GM18508 (cell line): ENCODE measurements around the gene MDN1.
"Not testable (repeated sequence)": the region's sequence is repeated elsewhere in the genome, so short reads cannot be mapped to it uniquely, and the experiment has no call there.

Experiments
- ATAC-seq: cut with Tn5 transposase; IDR thresholded peaks from one replicate; pipeline ENCODE4 v1.9.1; 2021; ENCODE audit warnings: moderate number of reproducible peaks; ENCODE audit not compliant: insufficient read depth, unreplicated experiment

Gene MDN1

GRCh38 chr6:89775150-89775549, 44.4 kb downstream of the MDN1 start:
- ATAC-seq, result no peak

GRCh38 chr6:89769572-89769971, 50.0 kb downstream of the MDN1 start:
- no peak for ATAC-seq

GRCh38 chr6:89768324-89768723, 51.3 kb downstream of the MDN1 start:
- no peak for ATAC-seq

- no peak for ATAC-seq
These were observed 56.0 kb downstream of the MDN1 start for GRCh38 chr6:89763550-89763949.

- ATAC-seq, result no peak
These were observed 60.8 kb downstream of the MDN1 start for GRCh38 chr6:89758830-89759229.

- no peak for ATAC-seq
These were observed 69.3 kb downstream of the MDN1 start for GRCh38 chr6:89750338-89750737.

- no peak for ATAC-seq
These were observed 69.7 kb downstream of the MDN1 start for GRCh38 chr6:89749918-89750317.

GRCh38 chr6:89745716-89746115, 73.9 kb downstream of the MDN1 start:
- no peak for ATAC-seq

GRCh38 chr6:89745096-89745495, 74.5 kb downstream of the MDN1 start:
- no peak for ATAC-seq

GRCh38 chr6:89736893-89737292, 82.7 kb downstream of the MDN1 start:
- no peak for ATAC-seq

GRCh38 chr6:89734526-89734925, 85.1 kb downstream of the MDN1 start:
- ATAC-seq, result no peak

- ATAC-seq, result no peak
These were observed 87.5 kb downstream of the MDN1 start for GRCh38 chr6:89731924-89732567.

GRCh38 chr6:89731262-89731661, 88.3 kb downstream of the MDN1 start:
- ATAC-seq, result not testable (repeated sequence)

- peak; percentile 92 for ATAC-seq
These were observed 89.8 kb downstream of the MDN1 start for GRCh38 chr6:89729818-89730217.

- no peak for ATAC-seq
These were observed 92.1 kb downstream of the MDN1 start for GRCh38 chr6:89727501-89727900.

- ATAC-seq, result no peak
These were observed 94.6 kb downstream of the MDN1 start for GRCh38 chr6:89724981-89725380.

GRCh38 chr6:89723046-89723445, 96.5 kb downstream of the MDN1 start:
- ATAC-seq, result no peak

- ATAC-seq, result no peak
These were observed 103.1 kb downstream of the MDN1 start for GRCh38 chr6:89716532-89716931.

GRCh38 chr6:89711801-89712200, 107.8 kb downstream of the MDN1 start:
- ATAC-seq, result no peak

- ATAC-seq, result no peak
These were observed 111.3 kb downstream of the MDN1 start for GRCh38 chr6:89708316-89708715.

- no peak for ATAC-seq
These were observed 111.8 kb downstream of the MDN1 start for GRCh38 chr6:89707766-89708165.

- no peak for ATAC-seq
These were observed 113.5 kb downstream of the MDN1 start for GRCh38 chr6:89706121-89706520.

- no peak for ATAC-seq
These were observed 116.3 kb downstream of the MDN1 start for GRCh38 chr6:89703292-89703691.
